ENCODE measurements around the gene BPIFB1. TPM values are rescaled to one million over a fixed set of nuclear protein-coding genes. Genes with fewer than 3 reads are reported as not detected.

Gene BPIFB1, protein sequence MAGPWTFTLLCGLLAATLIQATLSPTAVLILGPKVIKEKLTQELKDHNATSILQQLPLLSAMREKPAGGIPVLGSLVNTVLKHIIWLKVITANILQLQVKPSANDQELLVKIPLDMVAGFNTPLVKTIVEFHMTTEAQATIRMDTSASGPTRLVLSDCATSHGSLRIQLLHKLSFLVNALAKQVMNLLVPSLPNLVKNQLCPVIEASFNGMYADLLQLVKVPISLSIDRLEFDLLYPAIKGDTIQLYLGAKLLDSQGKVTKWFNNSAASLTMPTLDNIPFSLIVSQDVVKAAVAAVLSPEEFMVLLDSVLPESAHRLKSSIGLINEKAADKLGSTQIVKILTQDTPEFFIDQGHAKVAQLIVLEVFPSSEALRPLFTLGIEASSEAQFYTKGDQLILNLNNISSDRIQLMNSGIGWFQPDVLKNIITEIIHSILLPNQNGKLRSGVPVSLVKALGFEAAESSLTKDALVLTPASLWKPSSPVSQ
- total RNA-seq: not detected

DNA sequence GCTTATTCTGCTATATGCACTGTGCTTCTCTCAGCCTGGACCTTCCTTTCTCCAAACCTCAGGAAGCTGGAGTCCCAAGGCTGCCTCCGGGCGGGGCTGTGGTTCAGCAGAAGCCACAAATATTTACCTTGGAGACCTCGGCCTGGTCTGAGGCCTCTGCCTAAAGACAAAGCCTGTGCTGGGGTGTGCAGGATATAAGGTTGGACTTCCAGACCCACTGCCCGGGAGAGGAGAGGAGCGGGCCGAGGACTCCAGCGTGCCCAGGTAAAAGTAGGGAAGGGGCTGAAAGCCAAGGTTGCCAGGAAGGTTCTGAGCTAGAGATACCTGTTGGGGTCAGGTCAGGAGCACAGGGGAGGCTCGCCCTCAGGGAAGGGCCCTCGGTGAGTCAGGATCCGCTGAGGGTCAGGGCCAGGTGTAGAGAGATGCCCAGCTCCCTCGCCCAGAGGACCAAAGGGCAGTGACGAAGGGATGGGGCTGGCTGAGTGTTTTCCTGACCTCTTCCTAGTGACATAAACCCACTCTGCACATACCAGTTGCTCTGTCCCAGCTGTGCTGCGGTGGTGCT, at the start of gene BPIFB1:
Gene BPIFB1 (plus strand): TSS at position 224 of the 565 bp plus-strand sequence. CDS start 2,860 bp downstream, outside the sequence.
- peaks cover 16 to 24% of the 10 kb centered on the region in 2 donors for H3K4me1 ChIP-seq
- no peak for DNase-seq
- TF ChIP-seq POLR2A (IDR thresholded peaks at IDR 0.05): no peak
- TF ChIP-seq, protein P1, sequence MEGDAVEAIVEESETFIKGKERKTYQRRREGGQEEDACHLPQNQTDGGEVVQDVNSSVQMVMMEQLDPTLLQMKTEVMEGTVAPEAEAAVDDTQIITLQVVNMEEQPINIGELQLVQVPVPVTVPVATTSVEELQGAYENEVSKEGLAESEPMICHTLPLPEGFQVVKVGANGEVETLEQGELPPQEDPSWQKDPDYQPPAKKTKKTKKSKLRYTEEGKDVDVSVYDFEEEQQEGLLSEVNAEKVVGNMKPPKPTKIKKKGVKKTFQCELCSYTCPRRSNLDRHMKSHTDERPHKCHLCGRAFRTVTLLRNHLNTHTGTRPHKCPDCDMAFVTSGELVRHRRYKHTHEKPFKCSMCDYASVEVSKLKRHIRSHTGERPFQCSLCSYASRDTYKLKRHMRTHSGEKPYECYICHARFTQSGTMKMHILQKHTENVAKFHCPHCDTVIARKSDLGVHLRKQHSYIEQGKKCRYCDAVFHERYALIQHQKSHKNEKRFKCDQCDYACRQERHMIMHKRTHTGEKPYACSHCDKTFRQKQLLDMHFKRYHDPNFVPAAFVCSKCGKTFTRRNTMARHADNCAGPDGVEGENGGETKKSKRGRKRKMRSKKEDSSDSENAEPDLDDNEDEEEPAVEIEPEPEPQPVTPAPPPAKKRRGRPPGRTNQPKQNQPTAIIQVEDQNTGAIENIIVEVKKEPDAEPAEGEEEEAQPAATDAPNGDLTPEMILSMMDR (IDR thresholded peaks at IDR 0.05): no peak
- no peak within 1 kb of the TSS for H3K27ac ChIP-seq
- WGBS, 2 donors: 93 to 94% methylated on average over 11 to 13 of the region's 13 CpGs
- H3K36me3 ChIP-seq: no peaks in the 10 kb centered on the region
- intact Hi-C loops (cut with DNase I): no loop called here
- H3K9me3 ChIP-seq: no peaks in the 10 kb centered on the region
- no peak within 1 kb of the TSS for H3K4me3 ChIP-seq (replicated peaks in 1 of 3)
- no peaks in the 10 kb centered on the region for H3K27me3 ChIP-seq

DNA sequence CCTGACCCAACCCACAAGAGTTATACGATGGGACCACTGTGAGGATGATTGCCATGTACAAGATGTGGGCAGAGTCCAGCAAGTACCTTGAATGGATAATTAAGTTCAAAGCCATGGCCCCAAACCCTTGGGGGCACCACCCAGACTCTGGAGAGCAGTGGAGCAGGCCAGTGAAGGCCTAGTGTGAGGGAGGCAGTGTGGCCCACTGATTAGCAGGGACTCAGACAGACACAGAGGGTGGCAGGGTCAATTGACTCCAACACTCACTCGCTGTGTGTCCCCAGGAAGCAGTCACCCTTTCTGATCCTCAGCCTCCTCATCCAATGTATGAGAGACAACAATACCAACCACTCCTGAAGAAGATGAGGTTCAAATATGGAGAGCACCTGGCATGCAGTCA, 49.0 kb upstream of the BPIFB1 start:
- intact Hi-C loops (cut with DNase I): no loop called here
- DNase-seq: no peak
- no peaks in the 10 kb centered on the region for H3K36me3 ChIP-seq
- no peaks in the 10 kb centered on the region for H3K27me3 ChIP-seq
- no peak overlapping the region for H3K4me3 ChIP-seq (replicated peaks in 1 of 3)
- WGBS, 2 donors: 92 to 96% methylated on average over 2 of the region's 2 CpGs
- H3K27ac ChIP-seq: no peak overlapping the region
- peaks cover 0 to 5% of the 10 kb centered on the region in 2 donors for H3K4me1 ChIP-seq
- no peaks in the 10 kb centered on the region for H3K9me3 ChIP-seq
- TF ChIP-seq POLR2A (IDR thresholded peaks at IDR 0.05): no peak
- TF ChIP-seq, protein P1 (IDR thresholded peaks at IDR 0.05): no peak

DNA sequence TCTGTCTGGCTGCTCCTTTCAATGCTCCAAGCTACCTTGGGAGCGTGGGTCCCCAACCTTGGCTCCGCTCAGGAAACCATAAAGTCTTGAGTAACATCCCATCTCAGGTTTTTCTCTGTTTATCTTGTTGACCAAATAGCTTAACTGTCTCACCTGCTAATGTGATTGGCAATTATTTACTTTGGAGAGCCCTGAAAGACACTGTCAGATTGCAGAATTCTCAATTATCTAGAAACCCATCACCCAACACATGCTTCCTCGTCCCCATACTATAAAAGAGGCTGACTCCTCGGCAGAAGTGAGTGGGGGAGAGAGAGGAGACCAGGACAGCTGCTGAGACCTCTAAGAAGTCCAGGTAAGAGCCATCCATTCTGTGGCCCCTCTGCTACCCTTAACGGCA, 47.3 kb upstream of the BPIFB1 start, which contains the start of gene BPIFA1:
Gene BPIFA1 (plus strand): TSS at position 301 of the 400 bp plus-strand sequence. CDS start 1,716 bp downstream, outside the sequence.
- Histone ChIP-seq H3K9me3 (no peaks in the 10 kb centered on the region), H3K27ac (no peak within 1 kb of the TSS), H3K4me3 (replicated peaks in 1 of 3) (no peak within 1 kb of the TSS), H3K36me3 (no peaks in the 10 kb centered on the region), H3K4me1 (peaks cover 0 to 5% of the 10 kb centered on the region in 2 donors), H3K27me3 (no peaks in the 10 kb centered on the region)
- intact Hi-C loops (cut with DNase I): no loop called here
- DNase-seq: no peak
- no peak for TF ChIP-seq POLR2A (IDR thresholded peaks at IDR 0.05)
- TF ChIP-seq, protein P1 (IDR thresholded peaks at IDR 0.05): no peak
- 58 to 69% methylated on average over 5 of the region's 5 CpGs for WGBS, 2 donors

DNA sequence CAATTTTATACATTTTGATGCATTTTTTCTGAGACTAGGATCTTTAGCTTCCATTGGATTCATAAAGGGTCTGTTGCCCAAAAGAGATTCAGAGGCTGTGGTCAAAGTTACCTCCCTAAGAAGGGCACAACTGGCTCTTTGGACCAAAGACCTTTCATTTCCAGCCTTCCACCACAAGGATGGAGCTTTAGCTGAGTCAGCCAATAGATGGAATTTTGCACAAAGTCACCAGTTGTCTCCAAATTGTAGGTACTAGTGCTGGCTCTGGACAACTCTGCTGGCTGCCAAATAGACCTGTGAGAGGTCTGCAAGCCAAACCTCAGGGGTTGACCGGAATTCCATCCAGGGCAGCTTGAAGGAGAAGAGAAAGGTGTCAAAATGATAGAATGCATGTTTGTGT, 46.7 kb upstream of the BPIFB1 start:
- H3K36me3 ChIP-seq: no peaks in the 10 kb centered on the region
- TF ChIP-seq, protein P1 (IDR thresholded peaks at IDR 0.05): no peak
- no peak for TF ChIP-seq POLR2A (IDR thresholded peaks at IDR 0.05)
- no peaks in the 10 kb centered on the region for H3K27me3 ChIP-seq
- 43 to 91% methylated on average over 1 of the region's 1 CpG for WGBS, 2 donors
- no peak overlapping the region for H3K27ac ChIP-seq
- no peak for DNase-seq
- no peaks in the 10 kb centered on the region for H3K9me3 ChIP-seq
- intact Hi-C loops (cut with DNase I): no loop called here
- no peak overlapping the region for H3K4me3 ChIP-seq (replicated peaks in 1 of 3)
- H3K4me1 ChIP-seq: peaks cover 0 to 5% of the 10 kb centered on the region in 2 donors

DNA sequence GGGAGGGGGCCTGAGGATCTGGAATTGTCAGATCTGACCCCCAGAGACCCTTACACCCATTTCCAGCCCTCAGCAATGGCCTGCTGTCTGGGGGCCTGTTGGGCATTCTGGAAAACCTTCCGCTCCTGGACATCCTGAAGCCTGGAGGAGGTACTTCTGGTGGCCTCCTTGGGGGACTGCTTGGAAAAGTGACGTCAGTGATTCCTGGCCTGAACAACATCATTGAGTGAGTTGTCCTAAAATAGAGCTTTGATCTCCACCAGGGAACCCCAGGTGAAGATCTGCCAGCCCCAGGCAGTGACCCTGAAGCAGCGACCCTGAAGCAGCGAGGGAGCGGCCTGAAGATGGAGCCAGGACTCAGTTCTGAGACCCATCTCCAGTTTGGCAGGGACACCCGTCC, 45.0 kb upstream of the BPIFB1 start:
- Histone ChIP-seq H3K9me3 (no peaks in the 10 kb centered on the region), H3K36me3 (no peaks in the 10 kb centered on the region), H3K27me3 (no peaks in the 10 kb centered on the region), H3K4me3 (replicated peaks in 1 of 3) (no peak overlapping the region), H3K4me1 (peaks cover 0 to 2% of the 10 kb centered on the region in 2 donors), H3K27ac (no peak overlapping the region)
- intact Hi-C loops (cut with DNase I): no loop called here
- DNase-seq: no peak
- TF ChIP-seq, protein P1 (IDR thresholded peaks at IDR 0.05): no peak
- TF ChIP-seq POLR2A (IDR thresholded peaks at IDR 0.05): no peak
- WGBS, 2 donors: 86 to 100% methylated on average over 2 to 6 of the region's 6 CpGs

All from thyroid gland (tissue), 4 donors.